ENCODE data around the gene ERCC4. TPM values are rescaled to one million over a fixed set of nuclear protein-coding genes. Genes with fewer than 3 reads are reported as not detected.
A peak's percentile ranks its signal among the peaks of the same experiment; 100 is the strongest.

ERCC4 gene
- total RNA-seq, 1 donor from 2014 or later = 12.9 TPM

DNA sequence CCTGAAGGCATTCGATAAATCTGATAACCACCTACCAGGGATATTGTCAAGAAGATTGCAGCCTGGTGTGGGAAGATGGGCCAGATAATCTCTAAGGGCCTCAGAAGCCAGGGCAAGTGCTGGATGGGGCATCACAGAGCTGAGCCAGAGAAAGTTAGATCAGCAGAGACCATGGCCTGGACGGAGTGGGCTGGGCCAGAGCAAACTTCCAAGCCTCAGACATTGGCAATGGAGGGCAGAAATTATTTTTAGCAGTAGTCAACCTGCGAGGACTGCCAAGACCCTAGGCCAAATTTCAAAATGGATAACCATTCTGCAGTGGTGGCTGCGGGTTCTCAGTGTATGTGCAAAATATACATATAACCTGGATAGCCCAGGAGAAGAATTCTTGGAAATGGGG lies 18.5 kb downstream of the ERCC4 start:
- H3K36me3 Mint-ChIP-seq (ENCODE audit: low read depth) = peaks cover 20% of the 10 kb centered on the region
- no peaks in the 10 kb centered on the region for H3K9me3 Mint-ChIP-seq
- no peak overlapping the region for H3K4me3 Mint-ChIP-seq
- TF ChIP-seq, protein P1, sequence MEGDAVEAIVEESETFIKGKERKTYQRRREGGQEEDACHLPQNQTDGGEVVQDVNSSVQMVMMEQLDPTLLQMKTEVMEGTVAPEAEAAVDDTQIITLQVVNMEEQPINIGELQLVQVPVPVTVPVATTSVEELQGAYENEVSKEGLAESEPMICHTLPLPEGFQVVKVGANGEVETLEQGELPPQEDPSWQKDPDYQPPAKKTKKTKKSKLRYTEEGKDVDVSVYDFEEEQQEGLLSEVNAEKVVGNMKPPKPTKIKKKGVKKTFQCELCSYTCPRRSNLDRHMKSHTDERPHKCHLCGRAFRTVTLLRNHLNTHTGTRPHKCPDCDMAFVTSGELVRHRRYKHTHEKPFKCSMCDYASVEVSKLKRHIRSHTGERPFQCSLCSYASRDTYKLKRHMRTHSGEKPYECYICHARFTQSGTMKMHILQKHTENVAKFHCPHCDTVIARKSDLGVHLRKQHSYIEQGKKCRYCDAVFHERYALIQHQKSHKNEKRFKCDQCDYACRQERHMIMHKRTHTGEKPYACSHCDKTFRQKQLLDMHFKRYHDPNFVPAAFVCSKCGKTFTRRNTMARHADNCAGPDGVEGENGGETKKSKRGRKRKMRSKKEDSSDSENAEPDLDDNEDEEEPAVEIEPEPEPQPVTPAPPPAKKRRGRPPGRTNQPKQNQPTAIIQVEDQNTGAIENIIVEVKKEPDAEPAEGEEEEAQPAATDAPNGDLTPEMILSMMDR (conservative IDR thresholded peaks at IDR 0.05) = no peak
- H3K27ac Mint-ChIP-seq (ENCODE audit: unreplicated experiment) = no peak overlapping the region
- DNase-seq (ENCODE audit: low read depth, low spot score) = no peak
- no peaks in the 10 kb centered on the region for H3K4me1 Mint-ChIP-seq
- H3K27me3 Mint-ChIP-seq (ENCODE audit: low read depth) = no peaks in the 10 kb centered on the region

DNA sequence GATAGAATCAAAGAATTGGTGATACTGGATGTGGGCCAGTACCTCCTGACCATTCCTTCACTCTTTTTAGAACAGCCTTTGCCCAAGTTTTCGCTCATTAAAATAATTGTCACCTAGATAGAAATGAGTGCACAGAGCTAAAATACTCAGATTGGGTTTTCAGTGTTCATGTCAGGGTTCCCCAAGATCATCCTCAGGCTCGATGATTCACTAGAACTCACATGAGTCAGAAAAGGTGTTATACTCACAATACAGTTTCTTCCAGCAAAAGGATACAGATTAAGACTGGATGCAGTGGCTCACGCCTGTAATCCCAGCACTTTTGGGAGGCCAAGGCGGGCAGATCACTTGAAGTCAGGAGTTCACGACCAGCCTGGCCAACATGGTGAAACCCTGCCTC lies 19.9 kb downstream of the ERCC4 start:
- no peak for DNase-seq (ENCODE audit: low read depth, low spot score)
- TF ChIP-seq, protein P1 (conservative IDR thresholded peaks at IDR 0.05) = no peak
- Mint-ChIP-seq H3K27me3 (ENCODE audit: low read depth) (no peaks in the 10 kb centered on the region), H3K27ac (ENCODE audit: unreplicated experiment) (no peak overlapping the region), H3K4me1 (no peaks in the 10 kb centered on the region), H3K9me3 (no peaks in the 10 kb centered on the region), H3K36me3 (ENCODE audit: low read depth) (peaks cover 19% of the 10 kb centered on the region), H3K4me3 (no peak overlapping the region)

DNA sequence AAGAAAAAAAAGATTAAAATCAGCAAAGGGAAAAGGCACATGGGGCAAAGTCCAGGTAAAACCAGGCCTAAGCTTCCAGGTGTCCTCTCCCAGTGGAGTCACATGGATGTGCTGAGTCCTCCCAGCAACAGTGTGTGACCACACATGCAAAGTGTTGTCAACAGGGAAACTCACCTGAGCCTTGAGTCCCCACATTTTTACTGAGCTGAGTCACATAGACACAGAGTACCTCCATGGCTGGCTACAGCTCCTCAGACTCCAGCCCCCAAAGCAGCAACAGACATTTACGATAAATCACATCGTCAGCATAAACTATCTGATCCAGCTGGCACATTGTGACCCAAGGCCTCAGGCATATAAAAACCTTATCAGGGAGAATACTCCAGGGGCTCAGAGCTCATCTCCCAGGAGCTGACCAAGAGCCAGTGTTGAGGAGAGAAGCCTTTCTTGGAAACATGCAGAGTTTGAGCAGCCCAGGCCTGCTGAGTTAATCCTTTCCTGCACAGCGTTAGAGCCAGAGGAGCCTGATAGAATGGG lies 20.5 kb downstream of the ERCC4 start:
- no peaks in the 10 kb centered on the region for H3K4me1 Mint-ChIP-seq
- H3K36me3 Mint-ChIP-seq (ENCODE audit: low read depth) = peaks cover 12% of the 10 kb centered on the region
- no peak for DNase-seq (ENCODE audit: low read depth, low spot score)
- H3K27me3 Mint-ChIP-seq (ENCODE audit: low read depth) = no peaks in the 10 kb centered on the region
- peak overlapping the region; percentile 52 for H3K27ac Mint-ChIP-seq (ENCODE audit: unreplicated experiment)
- no peaks in the 10 kb centered on the region for H3K9me3 Mint-ChIP-seq
- no peak overlapping the region for H3K4me3 Mint-ChIP-seq
- TF ChIP-seq, protein P1 (conservative IDR thresholded peaks at IDR 0.05) = no peak

DNA sequence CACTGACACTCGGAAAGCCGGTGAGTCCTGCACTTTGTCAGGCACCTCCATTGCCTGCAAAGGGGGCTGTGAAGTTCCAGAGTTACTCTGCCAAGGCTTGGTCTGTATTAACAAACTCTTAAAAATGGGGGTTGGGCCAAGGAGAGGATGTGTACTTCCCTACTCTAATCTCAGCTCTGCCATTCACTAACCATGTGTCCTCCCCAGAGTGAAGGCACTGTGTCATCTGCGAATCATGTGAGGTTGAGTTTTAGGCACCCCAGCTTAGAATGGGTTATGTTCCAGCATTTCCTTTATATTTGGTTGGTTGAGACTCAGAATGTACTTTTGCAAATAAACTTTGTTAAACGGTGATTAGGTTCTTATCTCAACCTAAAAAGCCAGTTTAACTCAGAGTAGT lies 24.9 kb downstream of the ERCC4 start:
- Mint-ChIP-seq H3K4me1 (no peaks in the 10 kb centered on the region), H3K27ac (ENCODE audit: unreplicated experiment) (no peak overlapping the region), H3K36me3 (ENCODE audit: low read depth) (peaks cover 7% of the 10 kb centered on the region), H3K9me3 (no peaks in the 10 kb centered on the region), H3K4me3 (no peak overlapping the region), H3K27me3 (ENCODE audit: low read depth) (no peaks in the 10 kb centered on the region)
- DNase-seq (ENCODE audit: low read depth, low spot score) = no peak
- TF ChIP-seq, protein P1 (conservative IDR thresholded peaks at IDR 0.05) = no peak

DNA sequence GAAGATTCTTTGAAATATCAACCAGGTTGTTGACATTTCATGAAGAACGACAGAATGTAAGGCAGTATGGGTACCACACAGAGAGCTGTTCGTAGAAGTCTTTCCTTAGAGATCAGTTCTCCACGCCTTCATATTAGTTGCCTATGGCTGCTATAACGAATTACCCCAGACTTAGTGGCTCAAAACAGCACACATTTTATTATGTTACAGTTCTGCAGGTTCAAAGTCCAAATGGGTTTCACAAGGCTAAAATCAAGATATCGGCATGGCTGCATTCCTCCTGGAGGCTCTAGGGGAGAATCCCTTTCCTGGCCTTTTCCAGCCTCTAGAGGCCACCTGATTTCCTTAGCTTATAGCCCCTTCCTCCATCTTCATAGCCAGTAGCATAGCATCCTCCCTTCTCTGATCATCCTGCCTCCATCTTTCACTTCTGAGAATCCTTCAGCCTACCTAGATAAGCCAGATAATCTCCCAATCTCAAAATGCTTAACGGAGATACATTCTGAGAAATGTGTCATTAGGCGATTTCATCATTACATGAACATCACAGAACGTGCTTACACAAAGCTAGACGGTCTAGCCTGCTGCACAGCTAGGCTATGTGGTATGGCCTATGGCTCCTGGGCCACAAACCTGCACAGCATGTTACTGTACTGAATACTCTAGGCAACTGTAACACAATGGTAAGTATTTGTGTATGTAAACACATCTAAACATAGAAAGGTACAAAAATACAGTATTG lies 26.0 kb downstream of the ERCC4 start:
- Mint-ChIP-seq H3K4me3 (no peak overlapping the region), H3K36me3 (ENCODE audit: low read depth) (peaks cover 7% of the 10 kb centered on the region), H3K4me1 (no peaks in the 10 kb centered on the region), H3K9me3 (no peaks in the 10 kb centered on the region), H3K27me3 (ENCODE audit: low read depth) (no peaks in the 10 kb centered on the region), H3K27ac (ENCODE audit: unreplicated experiment) (no peak overlapping the region)
- DNase-seq (ENCODE audit: low read depth, low spot score) = no peak
- TF ChIP-seq, protein P1 (conservative IDR thresholded peaks at IDR 0.05) = no peak
